GM18861 (cell line): ENCODE data around the gene GALNTL6.

Source experiments
- ATAC-seq: cut with Tn5 transposase; IDR thresholded peaks from one replicate; pipeline ENCODE4 v1.9.1; 2021; ENCODE audit not compliant: unreplicated experiment

Gene GALNTL6

GRCh38 chr4:172188248-172188988 lies 375.2 kb downstream of the GALNTL6 start:
- ATAC-seq = no peak

DNA sequence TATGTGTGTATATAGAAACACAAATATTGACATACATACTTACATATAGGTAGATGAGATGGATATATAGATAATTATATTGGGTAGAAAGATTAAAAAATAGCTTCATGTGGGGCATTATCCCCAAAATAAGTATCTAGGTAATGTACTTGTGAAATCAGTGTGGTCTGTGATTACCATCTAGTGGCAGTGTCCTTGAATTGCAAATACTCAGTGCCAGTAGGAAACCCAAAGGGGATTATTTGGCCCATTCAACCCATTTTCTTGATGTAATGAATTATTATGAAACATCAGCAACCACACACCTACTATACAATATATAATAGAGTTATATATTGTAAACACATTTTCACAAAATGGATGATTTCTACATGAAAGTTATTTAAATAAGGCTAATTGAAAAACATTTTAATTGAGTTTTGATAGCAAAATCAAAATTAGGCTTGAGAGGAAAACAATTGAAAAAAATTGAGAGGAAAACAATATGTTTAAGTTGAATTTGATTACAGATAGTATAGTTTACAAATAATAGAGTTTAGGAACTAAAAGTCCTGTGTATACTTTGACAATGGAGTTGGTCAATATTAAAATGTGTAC lies 389.4 kb downstream of the GALNTL6 start:
- ATAC-seq = no peak

GRCh38 chr4:172207258-172207657 lies 394.1 kb downstream of the GALNTL6 start:
- ATAC-seq = no peak

DNA sequence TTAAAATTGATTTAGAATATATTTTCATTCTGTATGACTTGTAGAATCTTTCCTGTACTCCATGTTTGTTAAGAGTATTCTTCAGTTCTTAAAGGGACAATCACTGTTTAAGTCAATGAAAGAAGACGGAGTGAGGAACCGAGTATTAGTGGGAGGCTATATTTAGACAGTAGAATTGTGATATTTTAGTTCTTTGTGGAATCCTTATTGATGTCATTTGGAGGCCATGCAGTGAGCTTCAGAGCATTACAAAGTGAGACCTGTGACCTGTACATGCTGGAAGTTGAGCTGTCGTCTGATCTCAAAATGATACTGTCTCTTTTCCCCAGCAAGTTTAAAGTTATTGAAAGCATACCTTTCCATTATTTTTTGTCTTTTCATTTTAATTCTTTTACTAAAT lies 394.7 kb downstream of the GALNTL6 start:
- ATAC-seq = no peak

GRCh38 chr4:172220679-172221078 lies 407.5 kb downstream of the GALNTL6 start:
- no peak for ATAC-seq

- no peak for ATAC-seq
Measured at GRCh38 chr4:172225457-172225856, 412.3 kb downstream of the GALNTL6 start.

DNA sequence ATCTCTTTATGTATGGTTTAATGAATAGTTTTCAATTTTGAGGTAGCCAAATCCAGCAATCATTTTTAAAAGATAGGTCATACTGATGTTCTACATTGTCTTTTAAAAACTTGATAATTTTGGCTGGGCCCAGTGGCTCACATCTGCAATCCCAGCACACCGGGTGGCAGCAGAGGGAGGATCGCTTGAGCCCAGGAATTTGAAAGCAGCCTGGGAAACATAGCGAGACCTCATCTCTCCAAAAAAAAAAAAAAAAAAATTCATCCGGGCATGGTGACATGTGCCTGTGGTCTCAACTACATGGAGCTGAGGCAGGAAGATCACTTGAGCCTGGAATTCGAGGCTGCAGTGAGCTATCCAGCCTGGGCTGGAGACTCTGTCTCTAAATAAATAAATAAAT lies 419.8 kb downstream of the GALNTL6 start:
- no peak for ATAC-seq

GRCh38 chr4:172243551-172243950 lies 430.3 kb downstream of the GALNTL6 start:
- no peak for ATAC-seq

- ATAC-seq = no peak
Measured at GRCh38 chr4:172245516-172245915, 432.3 kb downstream of the GALNTL6 start.

GRCh38 chr4:172253409-172253808 lies 440.2 kb downstream of the GALNTL6 start:
- ATAC-seq = no peak

DNA sequence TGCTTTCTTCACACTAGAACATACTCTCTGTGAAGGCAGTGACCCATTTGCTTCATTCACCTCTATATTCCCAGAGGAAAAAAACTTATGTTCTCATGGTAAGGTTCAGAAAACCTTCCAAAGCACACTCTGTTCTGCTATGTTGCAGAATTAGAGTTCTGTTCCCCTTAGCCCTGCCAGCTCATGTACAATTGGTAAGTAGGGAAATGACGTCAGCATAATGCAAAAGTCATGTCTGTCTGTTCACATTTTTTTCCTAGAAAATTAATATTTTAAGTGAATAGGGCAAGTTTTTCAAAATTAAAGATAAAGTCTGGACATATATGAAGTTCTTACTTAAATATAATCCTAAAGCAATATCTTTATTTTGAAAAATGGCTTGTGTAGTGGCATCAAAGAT lies 443.6 kb downstream of the GALNTL6 start:
- no peak for ATAC-seq

- no peak for ATAC-seq
Measured at GRCh38 chr4:172270397-172270796, 457.2 kb downstream of the GALNTL6 start.

- no peak for ATAC-seq
Measured at GRCh38 chr4:172287117-172287516, 473.9 kb downstream of the GALNTL6 start.

DNA sequence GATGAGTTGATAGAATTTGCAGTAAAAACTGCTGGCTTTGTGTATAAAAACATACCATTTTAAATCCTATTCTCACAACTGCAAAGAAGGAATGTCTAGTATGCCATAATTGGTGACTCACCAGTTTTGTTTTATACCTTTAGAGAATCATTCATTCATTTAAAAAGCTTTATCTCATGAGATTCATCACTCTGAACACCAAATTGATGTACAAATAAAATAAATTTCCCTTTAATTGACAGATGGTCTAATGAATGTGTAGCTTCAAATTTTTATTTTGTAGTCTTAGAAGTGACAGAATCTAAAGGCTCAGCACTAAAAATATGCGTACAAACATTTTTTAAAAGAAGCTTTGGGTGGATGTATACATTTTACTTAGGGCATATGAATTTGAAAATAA lies 492.5 kb downstream of the GALNTL6 start:
- no peak for ATAC-seq

DNA sequence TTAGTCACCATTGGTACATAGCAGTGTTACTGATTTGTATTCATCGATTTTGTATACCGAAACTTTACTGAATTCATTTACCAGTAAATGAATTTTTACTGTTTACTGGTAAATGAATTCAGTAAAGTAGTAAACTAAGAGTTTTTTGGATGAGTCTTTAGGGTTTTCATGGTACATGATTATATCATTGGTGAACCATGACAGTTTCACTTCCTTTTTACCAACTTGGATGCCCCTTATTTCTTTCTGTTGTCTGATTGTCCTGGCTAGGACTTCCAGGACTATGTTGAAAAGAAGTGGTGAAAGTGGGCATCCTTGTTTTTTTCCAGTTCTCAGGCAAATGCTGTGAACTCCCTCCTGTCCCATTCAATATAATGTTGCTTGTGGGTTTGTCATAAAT lies 494.9 kb downstream of the GALNTL6 start:
- peak; percentile 66 for ATAC-seq

- no peak for ATAC-seq
Measured at GRCh38 chr4:172311682-172312081, 498.5 kb downstream of the GALNTL6 start.

GRCh38 chr4:172323288-172323687 lies 510.1 kb downstream of the GALNTL6 start:
- no peak for ATAC-seq

- ATAC-seq = no peak
Measured at GRCh38 chr4:172344308-172344938, 531.2 kb downstream of the GALNTL6 start.

DNA sequence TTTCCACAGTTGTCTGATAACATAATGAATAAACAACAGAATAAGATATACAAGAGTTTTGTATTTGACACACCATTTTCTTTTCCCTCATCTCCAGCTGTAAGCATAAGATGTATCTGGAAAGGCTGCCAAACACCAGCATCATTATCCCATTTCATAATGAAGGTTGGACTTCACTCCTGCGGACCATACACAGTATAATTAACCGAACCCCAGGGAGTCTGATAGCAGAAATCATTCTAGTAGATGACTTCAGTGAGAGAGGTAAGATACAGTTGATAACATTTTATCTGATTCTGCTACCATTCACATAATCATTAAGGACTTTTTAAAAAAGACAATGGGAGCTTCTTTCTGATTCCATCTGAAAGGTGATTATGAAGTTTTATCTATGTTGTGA lies 535.2 kb downstream of the GALNTL6 start:
- ATAC-seq = no peak

DNA sequence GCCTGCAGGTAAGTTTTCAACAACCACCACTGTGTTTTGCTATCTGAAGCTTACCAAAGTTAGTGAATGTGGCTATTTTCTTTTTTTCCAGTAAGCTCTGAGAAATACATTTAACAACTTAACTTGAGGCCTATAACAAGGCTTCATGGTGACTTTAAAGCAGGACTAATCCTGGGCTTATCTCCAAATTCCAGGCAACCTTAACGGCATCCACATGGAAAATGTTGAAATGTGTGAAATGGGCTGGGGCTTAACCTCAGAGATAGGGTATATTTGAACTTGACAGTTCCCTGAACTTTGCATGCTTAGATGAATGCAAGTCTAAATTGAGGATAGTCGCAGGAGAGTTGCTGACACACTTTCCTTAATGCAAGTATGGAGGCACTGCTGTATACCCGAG lies 539.2 kb downstream of the GALNTL6 start:
- no peak for ATAC-seq

GRCh38 chr4:172356016-172356415 lies 542.8 kb downstream of the GALNTL6 start:
- no peak for ATAC-seq

DNA sequence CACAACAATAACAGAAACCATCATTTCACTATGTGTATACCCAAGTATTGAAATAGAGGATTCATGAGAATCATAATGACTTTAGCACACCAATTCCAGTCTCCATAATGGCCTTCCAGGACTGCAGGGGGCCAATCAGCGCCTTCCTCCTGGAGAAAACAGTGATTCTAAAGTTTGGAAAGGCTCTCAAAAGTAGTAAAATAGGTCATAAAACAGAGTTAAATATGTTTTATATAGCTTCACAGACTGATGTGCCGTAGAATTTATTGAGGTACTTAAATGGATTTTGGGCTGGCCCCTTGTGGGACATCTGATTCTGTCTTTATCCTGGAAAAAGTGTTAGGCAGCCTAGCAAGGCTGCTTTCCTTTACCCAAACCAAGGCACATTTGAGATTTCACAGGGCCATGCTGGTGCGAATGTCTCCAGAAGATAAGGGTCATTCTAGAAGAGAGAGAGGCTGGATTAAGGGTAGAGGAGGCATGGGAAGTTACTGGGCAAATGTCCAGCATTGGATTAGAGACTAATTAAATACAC lies 543.9 kb downstream of the GALNTL6 start:
- ATAC-seq = no peak
